Caco-2 (cell line): ENCODE data around the gene VDAC2. TPM values are rescaled to one million over a fixed set of nuclear protein-coding genes. Genes with fewer than 3 reads are reported as not detected.

ENCODE experiments used
- BruUV-seq: library from RNA; stranded (reverse); fragments of 400-500 nt; replicated peaks from 2 replicates; lab custom pipeline; 2021; lab: Mats Ljungman, UMichigan
- CTCF ChIA-PET: fragments of 300-600 bp; sonication (Branson Sonifier 250); formaldehyde crosslinking; loops from one replicate; lab custom pipeline; 2022; ENCODE audit warnings: antibody characterized with exemption; lab: Charles Lee
- POLR2A ChIA-PET: fragments of 300-600 bp; sonication (Branson Sonifier 250); formaldehyde crosslinking; loops from one replicate; lab custom pipeline; 2022; ENCODE audit warnings: antibody characterized with exemption; lab: Charles Lee
- DNase-seq, 2 experiments: peaks; one replicate each; pipeline versions ENCODE4 v3.0.0 to v3.0.0-alpha.2; 2020 to 2022
- H3K27me3 ChIP-seq: replicated peaks from 2 replicates; pipeline ENCODE4 v1.6.0; 2011; ENCODE audit warnings: low read length; ENCODE audit not compliant: control insufficient read depth, insufficient read depth
- H3K36me3 ChIP-seq: 2 replicates; pipeline ENCODE4 v1.5.1; 2011; ENCODE audit warnings: low read length; ENCODE audit not compliant: control insufficient read depth, insufficient read depth
- H3K4me1 ChIP-seq: fragments of 250-450 bp; sonication (Bioruptor Pico); 2 replicates; pipeline ENCODE4 v1.5.1; 2020; ENCODE audit warnings: mild to moderate bottlenecking
- H3K4me3 ChIP-seq: 2 replicates; pipeline ENCODE4 v1.5.1; 2011; ENCODE audit warnings: low read depth, mild to moderate bottlenecking, control low read depth, low read length
- H3K9me3 ChIP-seq: fragments of 250-450 bp; sonication (Bioruptor Pico); 2 replicates; pipeline ENCODE4 v1.5.1; 2020; ENCODE audit warnings: mild to moderate bottlenecking, moderate library complexity
- H3K27ac Mint-ChIP-seq: one replicate; pipeline ENCODE4 v1.8.0; 2022; ENCODE audit warnings: mixed read lengths; ENCODE audit not compliant: unreplicated experiment
- H3K27me3 Mint-ChIP-seq: one replicate; pipeline ENCODE4 v1.8.0; 2022; ENCODE audit warnings: mixed read lengths; ENCODE audit not compliant: insufficient read depth, unreplicated experiment
- H3K36me3 Mint-ChIP-seq: one replicate; pipeline ENCODE4 v1.8.0; 2022; ENCODE audit warnings: mild to moderate bottlenecking, mixed read lengths; ENCODE audit not compliant: insufficient read depth, unreplicated experiment
- H3K4me1 Mint-ChIP-seq: one replicate; pipeline ENCODE4 v1.8.0; 2022; ENCODE audit warnings: low read depth, mixed read lengths; ENCODE audit not compliant: unreplicated experiment
- H3K4me3 Mint-ChIP-seq: one replicate; pipeline ENCODE4 v1.8.0; 2022; ENCODE audit warnings: mild to moderate bottlenecking, moderate library complexity, mixed read lengths; ENCODE audit not compliant: unreplicated experiment
- H3K9me3 Mint-ChIP-seq: one replicate; pipeline ENCODE4 v1.8.0; 2022; ENCODE audit warnings: mixed read lengths; ENCODE audit not compliant: unreplicated experiment
- CTCF ChIP-seq, 2 experiments: fragments of 200-600 bp in 1 of 2; IDR thresholded peaks; 1 replicate in 1 of 2; 2 replicates in 1 of 2; pipeline versions ENCODE4 v1.5.1 to v1.8.0; 2011 to 2022; ENCODE audit warnings: antibody characterized with exemption in 1 of 2, control low read depth in 1 of 2, inconsistent platforms in 1 of 2, low read depth in 1 of 2, low read length in 1 of 2, mild to moderate bottlenecking in 1 of 2, moderate library complexity in 1 of 2; ENCODE audit not compliant: insufficient read depth in 1 of 2, severe bottlenecking in 1 of 2, unreplicated experiment in 1 of 2
- intact Hi-C: fragments of 100-400 bp; cut with micrococcal nuclease; formaldehyde crosslinking; loops from one replicate; pipeline ENCODE4 v1.10.0; 2022; ENCODE audit not compliant: unreplicated experiment
- total RNA-seq: library from RNA; stranded (reverse); gene quantifications from 2 replicates; pipeline ENCODE4 v1.2.3, GENCODE V29; 2022

The VDAC2 gene
- total RNA-seq, 1 experiment from 2014 or later, result 244 TPM

GRCh38 chr10:75254739-75255138 lies 44.1 kb downstream of the VDAC2 start:
- TF ChIP-seq CTCF (IDR thresholded peaks at IDR 0.05; ENCODE audit: insufficient read depth in 1 of 2, low read depth in 1 of 2, low read length in 1 of 2, severe bottlenecking in 1 of 2, unreplicated experiment in 1 of 2), result no peak
- Mint-ChIP-seq H3K9me3 (peaks cover 24% of the 10 kb centered on the region), H3K27ac (no peak overlapping the region), H3K27me3 (no peaks in the 10 kb centered on the region), H3K4me3 (no peak overlapping the region), H3K36me3 (no peaks in the 10 kb centered on the region), H3K4me1 (no peaks in the 10 kb centered on the region)
- H3K27me3 ChIP-seq, result no peaks in the 10 kb centered on the region
- DNase-seq, result no peak
- no peaks in the 10 kb centered on the region for H3K4me1 ChIP-seq
- intact Hi-C loops, result no loop called here
- no peak overlapping the region for H3K4me3 ChIP-seq
- H3K36me3 ChIP-seq, result no peaks in the 10 kb centered on the region
- BruUV-seq, result no TSS peak
- CTCF ChIA-PET, result no interaction called here
- POLR2A ChIA-PET, result interaction anchor here (0.6 kb wide), 1 partner anchor 148 kb away, joined by 15 read pairs; no protein-coding TSS in a partner anchor
- H3K9me3 ChIP-seq, result peaks cover 8% of the 10 kb centered on the region; the same call in 1 of the 2 replicates

- ChIA-PET POLR2A (no interaction called here), CTCF (no interaction called here)
- Mint-ChIP-seq H3K36me3 (peaks cover 9% of the 10 kb centered on the region), H3K27me3 (no peaks in the 10 kb centered on the region), H3K4me3 (no peak overlapping the region), H3K4me1 (peaks cover 10% of the 10 kb centered on the region), H3K27ac (no peak overlapping the region), H3K9me3 (no peaks in the 10 kb centered on the region)
- Histone ChIP-seq H3K9me3 (peaks cover 4% of the 10 kb centered on the region; the same call in 1 of the 2 replicates), H3K4me1 (peaks cover 15% of the 10 kb centered on the region; the same call in 1 of the 2 replicates), H3K36me3 (no peaks in the 10 kb centered on the region), H3K4me3 (no peak overlapping the region), H3K27me3 (no peaks in the 10 kb centered on the region)
- no TSS peak for BruUV-seq
- TF ChIP-seq CTCF (IDR thresholded peaks at IDR 0.05; ENCODE audit: insufficient read depth in 1 of 2, low read depth in 1 of 2, low read length in 1 of 2, severe bottlenecking in 1 of 2, unreplicated experiment in 1 of 2), result no peak
- intact Hi-C loops, result no loop called here
- DNase-seq, result no peak
Measured at GRCh38 chr10:75260990-75261389, 50.4 kb downstream of the VDAC2 start.

GRCh38 chr10:75261813-75262705 lies 51.5 kb downstream of the VDAC2 start:
- H3K4me3 Mint-ChIP-seq, result peak overlapping the region; percentile 62
- no peak overlapping the region for H3K4me3 ChIP-seq
- no peaks in the 10 kb centered on the region for H3K36me3 ChIP-seq
- H3K4me1 Mint-ChIP-seq, result peaks cover 10% of the 10 kb centered on the region
- POLR2A ChIA-PET, result interaction anchor here (0.5 kb wide), 1 partner anchor 1041 kb away, joined by 4 read pairs; no protein-coding TSS in a partner anchor
- H3K9me3 Mint-ChIP-seq, result no peaks in the 10 kb centered on the region
- H3K27me3 ChIP-seq, result no peaks in the 10 kb centered on the region
- intact Hi-C loops, result loop anchor here (1.0 kb wide), 1 partner anchor 25 kb away; no protein-coding TSS in a partner anchor
- peaks cover 15% of the 10 kb centered on the region; the same call in 1 of the 2 replicates for H3K4me1 ChIP-seq
- peak in 1 of 2 experiments; percentile 19 for DNase-seq
- TF ChIP-seq CTCF (IDR thresholded peaks at IDR 0.05; ENCODE audit: insufficient read depth in 1 of 2, low read depth in 1 of 2, low read length in 1 of 2, severe bottlenecking in 1 of 2, unreplicated experiment in 1 of 2), result no peak
- no peaks in the 10 kb centered on the region for H3K27me3 Mint-ChIP-seq
- CTCF ChIA-PET, result interaction anchor here (0.6 to 0.9 kb wide), 3 partner anchors 26 to 1232 kb away, joined by 4 to 6 read pairs (median 4); partner anchors contain the start of genes COMTD1 and VDAC2
- no TSS peak for BruUV-seq
- peak overlapping the region; percentile 60 for H3K27ac Mint-ChIP-seq
- peaks cover 9% of the 10 kb centered on the region for H3K36me3 Mint-ChIP-seq
- H3K9me3 ChIP-seq, result peaks cover 4% of the 10 kb centered on the region; the same call in 1 of the 2 replicates
